Brain microvascular endothelial cell (primary cell): ENCODE data around the gene SFSWAP.

Source experiments
- DNase-seq: peaks from one replicate; pipeline ENCODE4 v3.0.0-alpha.2; 2020
- H3K27ac ChIP-seq: fragments of 250-450 bp; sonication (Bioruptor Pico); 2 replicates; pipeline ENCODE4 v1.5.1; 2020; ENCODE audit warnings: mild to moderate bottlenecking, moderate library complexity
- H3K27me3 ChIP-seq: fragments of 250-450 bp; sonication (Bioruptor Pico); replicated peaks from 2 replicates; pipeline ENCODE4 v1.5.1; 2020; ENCODE audit warnings: mild to moderate bottlenecking
- H3K36me3 ChIP-seq: fragments of 250-450 bp; sonication (Bioruptor Pico); replicated peaks from 2 replicates; pipeline ENCODE4 v1.5.1; 2020; ENCODE audit warnings: mild to moderate bottlenecking
- H3K4me3 ChIP-seq: 2 replicates; pipeline ENCODE4 v1.5.1; 2011; ENCODE audit warnings: low read depth, mild to moderate bottlenecking, control low read depth, low read length, moderate library complexity
- in situ Hi-C: cut with HindIII; loops from 2 replicates; pipeline ENCODE4 v1.10.0; 2017; ENCODE audit warnings: low sequenced_read_pairs, low pct_ligation_motif_present
- TF ChIP-seq, protein P1 (sequence below): IDR thresholded peaks from 2 replicates; pipeline ENCODE4 v1.5.1; 2011; ENCODE audit warnings: low read depth, mild to moderate bottlenecking, moderate library complexity, low read length, control low read depth, inconsistent platforms; ENCODE audit errors: missing control alignments

Gene SFSWAP

DNA sequence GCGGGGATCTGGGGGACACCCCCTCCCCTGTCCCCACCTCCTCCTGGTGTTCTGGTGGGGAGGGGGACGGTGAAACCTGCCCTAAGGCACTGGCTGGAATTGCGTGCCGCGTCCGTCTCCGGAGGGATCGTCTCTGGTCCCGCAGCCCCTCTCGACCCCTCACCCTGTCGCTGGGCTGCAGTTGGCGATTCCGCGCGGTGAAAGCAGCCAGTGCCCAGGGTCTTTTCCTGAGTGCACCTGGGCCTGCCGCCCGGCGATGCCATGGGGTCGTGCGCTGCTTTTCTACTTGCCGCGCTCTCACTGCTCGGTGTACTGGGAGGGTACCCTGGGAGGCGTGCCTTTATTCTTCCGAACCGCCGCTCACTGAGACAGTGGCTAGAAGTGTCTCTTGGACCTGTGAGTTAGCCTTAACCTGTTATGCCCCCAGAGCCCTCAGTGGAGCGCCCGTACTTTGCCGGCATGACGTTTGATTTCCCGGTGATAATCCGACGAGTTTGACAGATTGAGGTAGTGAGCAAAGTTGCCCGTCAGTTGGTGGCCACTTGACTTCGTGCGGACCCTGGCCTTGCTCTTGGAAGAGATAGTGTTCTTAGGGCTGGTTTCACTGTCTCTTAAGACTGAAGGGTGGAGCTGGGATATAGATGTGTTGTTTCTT, 788 bp downstream of the SFSWAP start:
- Histone ChIP-seq H3K36me3 (peaks cover 25% of the 10 kb centered on the region), H3K27ac (peak overlapping the region; percentile 100), H3K27me3 (no peaks in the 10 kb centered on the region), H3K4me3 (peak overlapping the region; percentile 99)
- in situ Hi-C loops = no loop called here
- DNase-seq = no peak
- TF ChIP-seq, protein P1, sequence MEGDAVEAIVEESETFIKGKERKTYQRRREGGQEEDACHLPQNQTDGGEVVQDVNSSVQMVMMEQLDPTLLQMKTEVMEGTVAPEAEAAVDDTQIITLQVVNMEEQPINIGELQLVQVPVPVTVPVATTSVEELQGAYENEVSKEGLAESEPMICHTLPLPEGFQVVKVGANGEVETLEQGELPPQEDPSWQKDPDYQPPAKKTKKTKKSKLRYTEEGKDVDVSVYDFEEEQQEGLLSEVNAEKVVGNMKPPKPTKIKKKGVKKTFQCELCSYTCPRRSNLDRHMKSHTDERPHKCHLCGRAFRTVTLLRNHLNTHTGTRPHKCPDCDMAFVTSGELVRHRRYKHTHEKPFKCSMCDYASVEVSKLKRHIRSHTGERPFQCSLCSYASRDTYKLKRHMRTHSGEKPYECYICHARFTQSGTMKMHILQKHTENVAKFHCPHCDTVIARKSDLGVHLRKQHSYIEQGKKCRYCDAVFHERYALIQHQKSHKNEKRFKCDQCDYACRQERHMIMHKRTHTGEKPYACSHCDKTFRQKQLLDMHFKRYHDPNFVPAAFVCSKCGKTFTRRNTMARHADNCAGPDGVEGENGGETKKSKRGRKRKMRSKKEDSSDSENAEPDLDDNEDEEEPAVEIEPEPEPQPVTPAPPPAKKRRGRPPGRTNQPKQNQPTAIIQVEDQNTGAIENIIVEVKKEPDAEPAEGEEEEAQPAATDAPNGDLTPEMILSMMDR = no peak

DNA sequence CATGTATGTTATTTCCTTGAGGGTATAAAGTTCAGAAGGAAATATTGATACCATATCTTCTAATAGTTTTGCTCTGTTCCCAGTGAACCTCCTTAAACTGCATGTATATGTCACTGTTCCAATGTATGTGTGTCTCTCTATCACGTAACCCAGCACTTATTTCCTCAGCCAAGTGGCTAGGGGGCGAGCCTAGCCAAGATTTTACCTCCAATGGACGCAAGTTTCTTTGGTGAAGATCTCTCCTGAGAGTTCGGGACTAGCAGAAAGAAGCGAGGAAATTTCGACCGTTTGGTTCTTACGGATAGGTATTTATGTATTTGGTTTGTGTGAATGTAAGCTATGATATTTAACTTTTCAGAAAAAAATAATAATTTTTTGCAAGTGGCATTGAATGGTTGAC, 2.5 kb downstream of the SFSWAP start:
- TF ChIP-seq, protein P1 = no peak
- no peaks in the 10 kb centered on the region for H3K27me3 ChIP-seq
- no peak for DNase-seq
- in situ Hi-C loops = no loop called here
- no peak overlapping the region for H3K27ac ChIP-seq
- no peak overlapping the region for H3K4me3 ChIP-seq
- peaks cover 33% of the 10 kb centered on the region for H3K36me3 ChIP-seq

- Histone ChIP-seq H3K27ac (no peak overlapping the region), H3K27me3 (no peaks in the 10 kb centered on the region), H3K36me3 (peaks cover 47% of the 10 kb centered on the region), H3K4me3 (no peak overlapping the region)
- TF ChIP-seq, protein P1 = no peak
- no peak for DNase-seq
- in situ Hi-C loops = no loop called here
Measured at GRCh38 chr12:131714759-131715158, 3.9 kb downstream of the SFSWAP start.

DNA sequence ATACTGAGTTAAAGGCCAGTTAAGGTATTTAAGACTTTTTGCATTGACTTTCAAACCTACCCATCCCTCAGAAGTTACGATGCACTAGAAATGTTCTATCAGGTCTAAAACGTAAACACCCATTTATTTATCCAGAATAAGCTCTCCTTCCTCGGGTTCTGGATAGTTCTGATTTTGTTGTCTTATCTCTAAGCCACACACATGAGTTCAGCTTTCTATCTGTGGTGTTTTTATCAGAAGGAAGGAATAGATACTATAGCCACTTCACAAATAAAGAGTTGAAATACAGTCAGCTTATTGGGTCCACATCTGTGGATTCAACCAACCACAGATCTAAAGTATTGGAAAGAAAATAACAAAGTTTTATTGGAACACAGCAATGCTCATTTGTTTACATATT, 5.4 kb downstream of the SFSWAP start:
- Histone ChIP-seq H3K27ac (no peak overlapping the region), H3K4me3 (no peak overlapping the region), H3K27me3 (no peaks in the 10 kb centered on the region), H3K36me3 (peaks cover 60% of the 10 kb centered on the region)
- no peak for DNase-seq
- TF ChIP-seq, protein P1 = no peak
- in situ Hi-C loops = no loop called here

DNA sequence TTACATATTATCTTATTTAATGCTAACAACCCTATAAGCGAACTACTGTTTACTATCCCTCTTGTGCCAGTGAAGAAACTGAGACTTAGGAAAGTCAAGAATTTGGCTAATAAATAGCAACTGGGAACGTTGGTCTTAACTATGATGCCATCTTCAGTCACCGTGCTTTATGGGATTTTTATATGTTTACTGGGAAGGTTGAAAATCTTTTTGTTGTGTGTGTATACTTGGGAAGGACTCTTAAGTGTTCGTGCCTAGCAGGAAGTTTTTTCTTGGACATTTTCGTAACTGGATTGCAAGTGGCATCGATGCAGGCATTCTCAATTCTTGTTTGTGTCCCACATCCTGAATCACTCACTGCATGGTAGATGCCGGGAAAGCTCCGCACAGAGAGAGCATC, 9.4 kb downstream of the SFSWAP start:
- in situ Hi-C loops = no loop called here
- H3K36me3 ChIP-seq = peaks cover 55% of the 10 kb centered on the region
- no peak for DNase-seq

More for the DNA sequence above, 9.4 kb downstream of the SFSWAP start:
- H3K27me3 ChIP-seq = no peaks in the 10 kb centered on the region
- peak overlapping the region; percentile 53 for H3K27ac ChIP-seq
- TF ChIP-seq, protein P1 = no peak
- no peak overlapping the region for H3K4me3 ChIP-seq
